HG02759 (cell line): ENCODE results near the gene RAF1.
"Not testable (repeated sequence)": the region's sequence is repeated elsewhere in the genome, so short reads cannot be mapped to it uniquely, and the experiment has no call there.

Source experiments
- ATAC-seq: cut with Tn5 transposase; IDR thresholded peaks from one replicate; pipeline ENCODE4 v1.9.1; 2021; ENCODE audit warnings: mild to moderate bottlenecking, moderate library complexity; ENCODE audit not compliant: unreplicated experiment

The RAF1 gene

GRCh38 chr3:12677616-12678015 is 13.7 kb upstream of the RAF1 start:
- no peak for ATAC-seq

- no peak for ATAC-seq
Measured at GRCh38 chr3:12675115-12675810, 11.3 kb upstream of the RAF1 start.

GRCh38 chr3:12673956-12674736 is 10.2 kb upstream of the RAF1 start:
- ATAC-seq = not testable (repeated sequence)

- ATAC-seq = no peak
Measured at GRCh38 chr3:12671120-12671450, 7.2 kb upstream of the RAF1 start.

- ATAC-seq = no peak
Measured at GRCh38 chr3:12670365-12671119, 6.6 kb upstream of the RAF1 start.

GRCh38 chr3:12663401-12663935 is 449 bp downstream of the RAF1 start:
- ATAC-seq = peak; percentile 49

- ATAC-seq = no peak
Measured at GRCh38 chr3:12662593-12663400, 1.1 kb downstream of the RAF1 start.

- ATAC-seq = no peak
Measured at GRCh38 chr3:12661926-12662592, 1.9 kb downstream of the RAF1 start.

GRCh38 chr3:12661375-12661774 is 2.5 kb downstream of the RAF1 start:
- not testable (repeated sequence) for ATAC-seq

GRCh38 chr3:12660196-12660595 is 3.7 kb downstream of the RAF1 start:
- no peak for ATAC-seq

- no peak for ATAC-seq
Measured at GRCh38 chr3:12659316-12660015, 4.5 kb downstream of the RAF1 start.

GRCh38 chr3:12658593-12659058 is 5.3 kb downstream of the RAF1 start:
- ATAC-seq = no peak

- no peak for ATAC-seq
Measured at GRCh38 chr3:12656850-12657249, 7.1 kb downstream of the RAF1 start.

- ATAC-seq = no peak
Measured at GRCh38 chr3:12656193-12656592, 7.7 kb downstream of the RAF1 start.

GRCh38 chr3:12655701-12656100 is 8.2 kb downstream of the RAF1 start:
- ATAC-seq = no peak

- no peak for ATAC-seq
Measured at GRCh38 chr3:12653747-12654146, 10.2 kb downstream of the RAF1 start.

- no peak for ATAC-seq
Measured at GRCh38 chr3:12648384-12648959, 15.4 kb downstream of the RAF1 start.

- no peak for ATAC-seq
Measured at GRCh38 chr3:12644331-12644937, 19.5 kb downstream of the RAF1 start.

GRCh38 chr3:12643724-12644123 is 20.2 kb downstream of the RAF1 start:
- ATAC-seq = no peak
